Measurements from ENCODE around the gene TTC29.

DNA sequence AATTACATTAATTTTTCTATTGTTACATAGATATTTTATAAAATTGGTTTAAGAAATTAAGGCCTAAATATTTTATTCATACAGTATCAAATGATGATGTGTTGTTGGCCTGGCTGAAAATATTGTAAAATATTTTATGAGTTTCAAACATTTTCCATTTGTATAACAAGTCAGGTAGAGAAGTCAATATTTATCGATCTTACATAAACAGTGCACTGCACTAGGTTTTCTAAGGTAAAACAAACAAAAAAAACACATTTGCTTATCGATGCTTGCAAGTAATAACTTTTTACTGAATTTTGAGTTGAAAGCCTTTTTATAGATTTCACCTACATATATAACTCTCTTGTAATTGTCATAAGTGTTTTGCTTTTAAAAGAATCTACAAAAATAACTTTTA lies 7.2 kb upstream of the TTC29 start:
- TF ChIP-seq EZH2 (IDR thresholded peaks at IDR 0.05; ENCODE audit: borderline replicate concordance, low read depth, low read length) = no peak
- TF ChIP-seq CTCF (IDR thresholded peaks at IDR 0.05 in 2 of 3, conservative IDR thresholded peaks at IDR 0.05 in 1 of 3; ENCODE audit: insufficient read depth in 2 of 3, low read depth in 1 of 3, low read length in 3 of 3) = no peak
- TF ChIP-seq BCL6 (CRISPR knock-in tag; IDR thresholded peaks at IDR 0.05) = no peak
- no peak for TF ChIP-seq DMBX1 (CRISPR knock-in tag; IDR thresholded peaks at IDR 0.05; ENCODE audit: borderline replicate concordance)
- TF ChIP-seq MGA (IDR thresholded peaks at IDR 0.05) = no peak
- no peak for TF ChIP-seq ZNF77 (CRISPR knock-in tag; IDR thresholded peaks at IDR 0.05)
- no peak for TF ChIP-seq MEIS2 (IDR thresholded peaks at IDR 0.05; ENCODE audit: partially characterized antibody)
